ENCODE measurements around the gene SEC14L1.
"Not testable (repeated sequence)": the region's sequence is repeated elsewhere in the genome, so short reads cannot be mapped to it uniquely, and the experiment has no call there.

Gene SEC14L1

DNA sequence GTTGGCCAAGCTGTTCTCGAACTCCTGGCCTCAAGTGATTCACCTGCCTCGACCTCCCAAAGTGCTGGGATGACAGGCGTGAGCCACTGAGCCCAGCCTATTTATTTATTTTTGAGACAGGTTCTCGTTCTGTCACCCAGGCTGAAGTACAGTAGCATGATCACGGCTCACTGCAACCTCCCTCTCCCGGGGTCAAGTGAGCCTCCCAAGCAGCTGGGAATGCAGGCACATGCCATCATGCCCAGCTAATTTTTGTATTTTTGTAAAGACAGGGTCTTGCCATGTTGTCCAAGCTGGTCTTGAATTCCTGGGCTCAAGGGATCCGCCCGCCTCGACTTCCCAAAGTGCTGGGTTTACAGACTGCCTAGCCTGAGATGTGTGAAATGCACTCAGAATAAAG is 10.2 kb upstream of the SEC14L1 start:
- H3K4me1 ChIP-seq (ENCODE audit: control insufficient read depth, insufficient read depth, low read length): peaks cover 11% of the 10 kb centered on the region
- no peaks in the 10 kb centered on the region for H3K9me3 ChIP-seq (ENCODE audit: control insufficient read depth in 2 of 2, low read length in 2 of 2)
- no peak overlapping the region for H3K27ac ChIP-seq (ENCODE audit: low read length)
- no peak overlapping the region for H3K4me3 ChIP-seq (ENCODE audit: low read length in 2 of 2)
- H3K9ac ChIP-seq (ENCODE audit: low read length in 2 of 2): no peak overlapping the region
- no peaks in the 10 kb centered on the region for H3K36me3 ChIP-seq (ENCODE audit: control insufficient read depth in 2 of 2, insufficient read depth in 2 of 2, low read length in 2 of 2)
- no peaks in the 10 kb centered on the region for H3K27me3 ChIP-seq (ENCODE audit: control insufficient read depth in 1 of 2, insufficient read depth in 2 of 2, low read length in 2 of 2)

GRCh38 chr17:77131904-77132303 is 8.9 kb upstream of the SEC14L1 start:
- Histone ChIP-seq H3K27ac (ENCODE audit: low read length) (no peak overlapping the region), H3K4me1 (ENCODE audit: control insufficient read depth, insufficient read depth, low read length) (peaks cover 11% of the 10 kb centered on the region), H3K9me3 (ENCODE audit: control insufficient read depth in 2 of 2, low read length in 2 of 2) (no peaks in the 10 kb centered on the region), H3K4me3 (ENCODE audit: low read length in 2 of 2) (no peak overlapping the region), H3K36me3 (ENCODE audit: control insufficient read depth in 2 of 2, insufficient read depth in 2 of 2, low read length in 2 of 2) (no peaks in the 10 kb centered on the region), H3K27me3 (ENCODE audit: control insufficient read depth in 1 of 2, insufficient read depth in 2 of 2, low read length in 2 of 2) (no peaks in the 10 kb centered on the region), H3K9ac (ENCODE audit: low read length in 2 of 2) (no peak overlapping the region)

DNA sequence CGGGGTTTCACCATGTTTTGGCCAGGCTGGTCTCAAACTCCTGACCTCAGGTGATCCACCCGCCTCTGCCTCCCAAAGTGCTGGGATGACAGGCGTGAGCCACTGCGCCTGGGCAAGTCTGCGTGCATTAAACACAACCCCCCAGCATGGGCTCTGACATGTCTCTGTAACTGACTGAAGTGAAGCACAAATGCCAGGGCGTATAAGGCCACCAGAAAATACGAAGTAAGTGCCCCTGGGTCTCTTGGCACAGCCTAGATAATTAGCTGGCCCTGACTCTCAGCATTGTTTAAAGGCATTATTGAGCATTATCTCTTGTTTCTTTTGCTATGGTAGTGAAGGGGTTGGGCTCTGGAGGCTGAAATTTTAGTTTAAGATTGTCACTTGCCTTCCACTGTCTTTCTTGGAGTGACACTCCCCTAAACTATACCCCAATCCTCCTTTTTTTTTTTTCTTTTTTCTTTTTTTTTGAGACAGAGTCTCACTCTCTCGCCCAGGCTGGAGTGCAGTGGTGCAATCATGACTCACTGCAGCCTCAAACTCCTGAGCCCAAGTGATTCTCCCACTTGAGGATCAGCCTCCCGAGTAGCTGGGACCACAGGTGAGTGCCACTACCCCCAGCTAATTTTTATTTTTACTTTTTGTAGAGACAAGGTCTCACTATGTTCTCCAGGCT is 8.2 kb upstream of the SEC14L1 start:
- H3K4me1 ChIP-seq (ENCODE audit: control insufficient read depth, insufficient read depth, low read length): peaks cover 11% of the 10 kb centered on the region
- no peak overlapping the region for H3K27ac ChIP-seq (ENCODE audit: low read length)
- no peaks in the 10 kb centered on the region for H3K36me3 ChIP-seq (ENCODE audit: control insufficient read depth in 2 of 2, insufficient read depth in 2 of 2, low read length in 2 of 2)
- H3K9ac ChIP-seq (ENCODE audit: low read length in 2 of 2): no peak overlapping the region
- H3K9me3 ChIP-seq (ENCODE audit: control insufficient read depth in 2 of 2, low read length in 2 of 2): no peaks in the 10 kb centered on the region
- no peak overlapping the region for H3K4me3 ChIP-seq (ENCODE audit: low read length in 2 of 2)
- H3K27me3 ChIP-seq (ENCODE audit: control insufficient read depth in 1 of 2, insufficient read depth in 2 of 2, low read length in 2 of 2): no peaks in the 10 kb centered on the region

- H3K4me1 ChIP-seq (ENCODE audit: control insufficient read depth, insufficient read depth, low read length): peaks cover 11% of the 10 kb centered on the region
- H3K9ac ChIP-seq (ENCODE audit: low read length in 2 of 2): no peak overlapping the region
- H3K4me3 ChIP-seq (ENCODE audit: low read length in 2 of 2): no peak overlapping the region
- H3K27me3 ChIP-seq (ENCODE audit: control insufficient read depth in 1 of 2, insufficient read depth in 2 of 2, low read length in 2 of 2): no peaks in the 10 kb centered on the region
- no peaks in the 10 kb centered on the region for H3K9me3 ChIP-seq (ENCODE audit: control insufficient read depth in 2 of 2, low read length in 2 of 2)
- H3K36me3 ChIP-seq (ENCODE audit: control insufficient read depth in 2 of 2, insufficient read depth in 2 of 2, low read length in 2 of 2): no peaks in the 10 kb centered on the region
- no peak overlapping the region for H3K27ac ChIP-seq (ENCODE audit: low read length)
These were observed 7.6 kb upstream of the SEC14L1 start for GRCh38 chr17:77133087-77133638.

DNA sequence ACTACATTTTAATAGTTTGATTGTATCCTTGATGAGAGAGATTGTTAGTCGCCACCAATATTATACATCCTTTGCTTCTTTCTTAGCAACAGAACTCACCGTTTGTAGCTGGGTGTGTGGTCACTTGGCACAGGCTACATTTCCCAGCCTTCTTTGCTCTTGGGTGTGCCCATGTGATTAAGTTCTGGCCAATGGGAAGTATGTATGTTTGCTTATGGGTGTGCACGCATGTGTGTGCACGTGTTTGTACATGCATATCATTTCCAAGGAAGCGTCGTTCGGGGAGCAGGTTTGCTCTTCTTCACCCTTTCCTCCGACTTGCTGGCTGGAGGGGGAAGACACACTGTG is 4.4 kb upstream of the SEC14L1 start:
- H3K27me3 ChIP-seq (ENCODE audit: control insufficient read depth in 1 of 2, insufficient read depth in 2 of 2, low read length in 2 of 2): no peaks in the 10 kb centered on the region
- H3K9ac ChIP-seq (ENCODE audit: low read length in 2 of 2): no peak overlapping the region
- no peaks in the 10 kb centered on the region for H3K9me3 ChIP-seq (ENCODE audit: control insufficient read depth in 2 of 2, low read length in 2 of 2)
- peaks cover 11% of the 10 kb centered on the region for H3K4me1 ChIP-seq (ENCODE audit: control insufficient read depth, insufficient read depth, low read length)
- H3K36me3 ChIP-seq (ENCODE audit: control insufficient read depth in 2 of 2, insufficient read depth in 2 of 2, low read length in 2 of 2): no peaks in the 10 kb centered on the region
- H3K4me3 ChIP-seq (ENCODE audit: low read length in 2 of 2): no peak overlapping the region
- H3K27ac ChIP-seq (ENCODE audit: low read length): no peak overlapping the region

- Histone ChIP-seq H3K36me3 (ENCODE audit: control insufficient read depth in 2 of 2, insufficient read depth in 2 of 2, low read length in 2 of 2) (no peaks in the 10 kb centered on the region), H3K4me1 (ENCODE audit: control insufficient read depth, insufficient read depth, low read length) (peaks cover 14% of the 10 kb centered on the region), H3K4me3 (ENCODE audit: low read length in 2 of 2) (no peak overlapping the region), H3K27me3 (ENCODE audit: control insufficient read depth in 1 of 2, insufficient read depth in 2 of 2, low read length in 2 of 2) (no peaks in the 10 kb centered on the region), H3K9me3 (ENCODE audit: control insufficient read depth in 2 of 2, low read length in 2 of 2) (no peaks in the 10 kb centered on the region), H3K9ac (ENCODE audit: low read length in 2 of 2) (no peak overlapping the region), H3K27ac (ENCODE audit: low read length) (no peak overlapping the region)
These were observed 3.7 kb upstream of the SEC14L1 start for GRCh38 chr17:77137111-77137510.

DNA sequence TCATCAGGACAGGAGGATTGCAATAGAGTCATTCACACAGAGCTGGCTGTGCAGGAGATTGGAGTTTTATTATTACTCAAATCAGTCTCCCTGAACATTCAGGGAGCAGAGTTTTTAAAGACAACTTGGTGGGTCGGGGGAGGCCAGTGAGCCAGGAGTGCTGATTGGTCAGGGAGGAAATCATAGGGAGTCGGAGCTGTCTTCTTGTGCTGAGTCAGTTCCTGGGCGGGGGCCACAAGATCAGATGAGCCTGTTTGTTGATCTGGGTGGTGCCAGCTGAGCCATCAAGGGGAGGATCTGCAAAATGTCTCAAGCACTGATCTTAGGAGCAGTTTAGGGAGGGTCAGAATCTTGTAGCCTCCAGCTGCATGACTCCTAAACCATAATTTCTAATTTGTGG is 2.9 kb upstream of the SEC14L1 start:
- not testable (repeated sequence) for H3K9ac ChIP-seq (ENCODE audit: low read length in 2 of 2); H3K4me3 ChIP-seq (ENCODE audit: low read length in 2 of 2); H3K27me3 ChIP-seq (ENCODE audit: control insufficient read depth in 1 of 2, insufficient read depth in 2 of 2, low read length in 2 of 2); H3K27ac ChIP-seq (ENCODE audit: low read length); H3K36me3 ChIP-seq (ENCODE audit: control insufficient read depth in 2 of 2, insufficient read depth in 2 of 2, low read length in 2 of 2); H3K9me3 ChIP-seq (ENCODE audit: control insufficient read depth in 2 of 2, low read length in 2 of 2)
- peaks cover 14% of the 10 kb centered on the region for H3K4me1 ChIP-seq (ENCODE audit: control insufficient read depth, insufficient read depth, low read length)

DNA sequence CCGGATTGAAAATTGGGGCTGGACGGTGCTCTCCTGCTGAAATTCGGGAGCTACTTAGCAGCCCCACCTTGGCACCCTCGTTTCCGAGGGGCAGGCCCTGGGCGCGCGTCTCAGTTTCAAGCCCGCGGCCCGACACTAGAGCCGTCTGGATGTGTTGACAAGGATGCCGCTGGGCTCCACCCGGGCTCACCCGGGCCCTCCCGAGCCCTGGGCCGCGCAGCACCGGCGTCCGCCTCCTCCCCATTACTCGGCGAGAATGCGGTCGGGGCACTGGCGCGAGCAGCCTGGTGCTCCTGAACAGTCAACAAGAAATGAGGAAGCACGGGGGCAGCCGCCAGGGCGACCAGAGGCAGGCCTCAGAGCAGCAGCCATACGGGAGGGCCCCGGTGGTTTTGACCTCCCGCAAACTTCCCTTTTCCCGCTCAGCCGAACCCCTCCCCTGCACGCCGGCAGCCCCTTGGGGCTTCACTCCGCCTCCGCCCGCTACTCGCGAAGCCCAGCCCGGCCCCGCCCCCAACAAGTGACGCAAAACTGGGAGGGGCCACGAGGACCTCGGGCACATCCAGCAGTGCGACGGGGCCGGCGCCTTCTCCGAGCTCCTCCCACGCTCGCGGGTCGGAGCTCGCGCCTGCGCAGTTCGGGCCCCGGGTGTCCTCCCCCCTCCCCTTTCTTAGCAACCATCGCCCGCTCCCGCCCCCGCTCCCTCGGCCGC is 447 bp upstream of the SEC14L1 start:
- Histone ChIP-seq H3K4me1 (ENCODE audit: control insufficient read depth, insufficient read depth, low read length) (peaks cover 16% of the 10 kb centered on the region), H3K27ac (ENCODE audit: low read length) (peak overlapping the region; percentile 89), H3K9ac (ENCODE audit: low read length in 2 of 2) (peak overlapping the region; percentile 77 to 82), H3K9me3 (ENCODE audit: control insufficient read depth in 2 of 2, low read length in 2 of 2) (no peaks in the 10 kb centered on the region), H3K4me3 (ENCODE audit: low read length in 2 of 2) (peak overlapping the region; percentile 47 to 83), H3K27me3 (ENCODE audit: control insufficient read depth in 1 of 2, insufficient read depth in 2 of 2, low read length in 2 of 2) (no peaks in the 10 kb centered on the region), H3K36me3 (ENCODE audit: control insufficient read depth in 2 of 2, insufficient read depth in 2 of 2, low read length in 2 of 2) (peaks cover 0 to 4% of the 10 kb centered on the region in 2 donors)

GRCh38 chr17:77141846-77142449 is 1.2 kb downstream of the SEC14L1 start:
- Histone ChIP-seq H3K4me3 (ENCODE audit: low read length in 2 of 2) (peak overlapping the region; percentile 84 to 85), H3K27me3 (ENCODE audit: control insufficient read depth in 1 of 2, insufficient read depth in 2 of 2, low read length in 2 of 2) (no peaks in the 10 kb centered on the region), H3K27ac (ENCODE audit: low read length) (no peak overlapping the region), H3K36me3 (ENCODE audit: control insufficient read depth in 2 of 2, insufficient read depth in 2 of 2, low read length in 2 of 2) (peaks cover 0 to 4% of the 10 kb centered on the region in 2 donors), H3K9ac (ENCODE audit: low read length in 2 of 2) (peak overlapping the region; percentile 50 to 84), H3K9me3 (ENCODE audit: control insufficient read depth in 2 of 2, low read length in 2 of 2) (no peaks in the 10 kb centered on the region), H3K4me1 (ENCODE audit: control insufficient read depth, insufficient read depth, low read length) (peaks cover 27% of the 10 kb centered on the region)

- peak overlapping the region in 1 of 2 donors; percentile 22 for H3K4me3 ChIP-seq (ENCODE audit: low read length in 2 of 2)
- no peak overlapping the region for H3K9ac ChIP-seq (ENCODE audit: low read length in 2 of 2)
- no peaks in the 10 kb centered on the region for H3K27me3 ChIP-seq (ENCODE audit: control insufficient read depth in 1 of 2, insufficient read depth in 2 of 2, low read length in 2 of 2)
- no peak overlapping the region for H3K27ac ChIP-seq (ENCODE audit: low read length)
- no peaks in the 10 kb centered on the region for H3K9me3 ChIP-seq (ENCODE audit: control insufficient read depth in 2 of 2, low read length in 2 of 2)
- H3K4me1 ChIP-seq (ENCODE audit: control insufficient read depth, insufficient read depth, low read length): peaks cover 27% of the 10 kb centered on the region
- peaks cover 0 to 6% of the 10 kb centered on the region in 2 donors for H3K36me3 ChIP-seq (ENCODE audit: control insufficient read depth in 2 of 2, insufficient read depth in 2 of 2, low read length in 2 of 2)
These were observed 1.9 kb downstream of the SEC14L1 start for GRCh38 chr17:77142689-77143088.

Measured in stomach smooth muscle (tissue), 2 donors.